KBM-7 (cell line): ENCODE measurements around the gene IGF2BP1.
A peak's percentile ranks its signal among the peaks of the same experiment; 100 is the strongest.

ENCODE experiments used
- DNase-seq: peaks from one replicate; pipeline ENCODE4 v3.0.0-alpha.2; 2015
- in situ Hi-C: fragments of 300-500 bp; cut with MboI; formaldehyde crosslinking; loops from 2 replicates; pipeline ENCODE4 v1.14.3; 2020; ENCODE audit warnings: low sequenced_read_pairs, low pct_unique_long_range_greater_than_20kb, mixed read lengths

The IGF2BP1 gene

DNA sequence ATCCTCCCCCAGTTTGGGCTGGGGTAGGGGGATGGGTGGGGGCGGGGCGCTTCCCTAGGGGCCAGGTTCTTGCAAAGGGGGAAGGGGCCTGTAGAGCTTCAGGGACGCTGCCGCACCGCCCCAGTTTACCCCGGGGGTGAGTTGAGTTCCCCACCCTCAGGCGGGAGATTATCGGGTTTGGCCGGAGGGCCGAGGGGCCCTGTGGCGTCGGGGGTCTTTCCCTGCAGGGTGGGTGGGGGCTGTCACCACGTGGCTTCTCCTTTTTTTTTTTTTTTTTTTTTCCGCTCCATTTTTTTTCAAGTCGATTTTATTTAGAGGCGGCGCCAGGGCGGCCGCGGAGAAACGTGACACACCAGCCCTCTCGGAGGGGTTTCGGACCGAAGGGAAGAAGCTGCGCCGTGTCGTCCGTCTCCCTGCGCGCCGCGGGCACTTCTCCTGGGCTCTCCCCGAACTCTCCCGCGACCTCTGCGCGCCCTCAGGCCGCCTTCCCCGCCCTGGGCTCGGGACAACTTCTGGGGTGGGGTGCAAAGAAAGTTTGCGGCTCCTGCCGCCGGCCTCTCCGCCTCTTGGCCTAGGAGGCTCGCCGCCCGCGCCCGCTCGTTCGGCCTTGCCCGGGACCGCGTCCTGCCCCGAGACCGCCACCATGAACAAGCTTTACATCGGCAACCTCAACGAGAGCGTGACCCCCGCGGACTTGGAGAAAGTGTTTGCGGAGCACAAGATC lies at the start of gene IGF2BP1:
Gene IGF2BP1, plus strand, starts transcription at position 283 of the 724 bp plus-strand sequence. Its CDS starts 361 bp downstream, at position 644.
- peak; percentile 73 for DNase-seq

DNA sequence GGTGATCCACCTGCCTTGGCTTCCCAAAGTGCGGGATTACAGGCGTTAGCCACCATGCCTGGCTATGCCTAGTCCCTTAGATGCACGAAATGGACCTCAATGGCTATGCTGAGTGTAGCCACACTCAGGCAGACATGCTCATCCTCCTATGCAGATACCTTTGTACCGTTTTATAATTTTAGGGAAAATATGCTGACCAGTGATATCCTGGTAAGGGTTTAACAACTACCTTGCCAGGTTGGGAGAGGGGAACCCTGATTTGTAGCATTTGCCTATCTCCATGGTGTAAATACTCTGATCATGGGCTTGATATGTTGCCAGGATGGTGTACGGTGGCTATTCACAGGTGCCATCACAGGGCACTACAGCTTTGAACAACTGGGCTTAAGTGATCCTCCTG lies 45.6 kb upstream of the IGF2BP1 start:
- in situ Hi-C loops = no loop called here
- DNase-seq = no peak

More for the DNA sequence above, at the start of gene IGF2BP1:
- in situ Hi-C loops = no loop called here

DNA sequence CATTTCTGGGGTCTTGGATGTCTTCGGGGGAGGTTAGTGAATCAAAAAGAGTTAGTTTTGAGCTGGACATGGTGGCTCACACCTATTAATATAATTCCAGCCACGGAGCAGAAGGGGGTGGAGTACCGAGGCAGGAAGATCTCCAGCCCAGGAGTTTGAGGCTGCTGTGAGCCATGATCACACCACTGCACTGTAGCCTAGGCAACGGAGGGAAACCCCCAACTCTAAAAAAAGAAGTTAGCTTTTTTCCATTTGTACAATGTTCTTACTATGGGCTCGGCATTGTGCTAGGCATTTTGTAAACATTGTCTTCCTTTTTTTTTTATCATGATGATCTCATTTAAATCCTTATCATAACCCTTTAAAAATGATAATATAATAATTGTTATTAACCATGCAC lies 44.3 kb upstream of the IGF2BP1 start:
- no peak for DNase-seq
- in situ Hi-C loops = no loop called here

DNA sequence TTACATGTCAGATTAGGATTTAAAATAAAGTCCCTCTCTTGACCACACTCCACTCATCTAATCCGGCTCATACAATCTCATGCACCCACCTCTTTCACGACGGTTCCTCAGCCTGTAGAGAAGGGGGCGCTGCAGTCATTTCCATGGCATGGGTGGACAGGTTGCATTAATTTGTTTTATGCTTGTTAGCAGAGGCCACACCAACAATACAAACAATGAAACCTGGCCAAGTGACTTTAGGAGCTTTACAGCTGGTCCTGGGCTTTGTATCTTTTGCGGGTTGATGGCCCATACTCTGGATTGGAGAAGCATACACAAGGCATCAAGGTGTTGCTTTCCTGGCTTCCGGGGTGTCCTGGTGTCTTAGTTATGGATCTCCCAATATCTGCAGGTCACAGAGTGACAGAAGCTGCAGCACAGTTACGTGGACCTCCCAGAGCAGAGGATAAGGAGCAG lies 42.9 kb upstream of the IGF2BP1 start:
- peak; percentile 39 for DNase-seq
- in situ Hi-C loops = no loop called here

DNA sequence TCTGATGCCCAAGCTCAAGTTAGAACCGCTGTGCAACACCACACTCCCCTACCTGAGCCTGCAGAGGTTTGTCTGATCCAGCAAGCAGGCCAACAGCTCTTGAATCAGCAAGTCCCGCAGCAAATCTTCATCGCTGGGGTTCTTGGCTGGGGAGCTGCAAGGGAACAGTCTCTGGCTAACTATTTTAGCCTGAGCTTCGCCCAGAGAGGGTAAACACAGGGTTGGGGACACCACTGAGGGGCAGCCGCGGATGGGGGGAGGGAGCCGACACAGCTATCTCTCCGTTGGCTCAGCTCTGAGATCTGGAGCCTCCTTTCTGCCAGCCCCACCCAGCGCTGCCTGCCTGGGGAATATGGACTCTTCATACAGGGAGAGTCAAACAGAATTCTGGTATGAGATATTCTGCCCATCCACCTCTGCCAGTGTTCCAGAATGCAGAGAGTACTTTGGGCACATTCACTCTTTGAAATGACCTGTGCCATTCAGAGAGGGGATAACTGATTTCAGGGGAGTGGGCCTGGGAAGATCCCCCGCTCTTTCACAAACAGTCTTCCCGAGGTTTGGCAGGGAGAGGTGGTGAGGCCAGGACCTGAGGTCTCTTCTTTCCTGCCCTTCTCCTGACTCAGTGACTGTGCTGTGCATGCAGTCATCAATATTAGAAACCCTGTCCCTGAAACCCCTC lies 36.2 kb upstream of the IGF2BP1 start:
- in situ Hi-C loops = no loop called here
- no peak for DNase-seq

DNA sequence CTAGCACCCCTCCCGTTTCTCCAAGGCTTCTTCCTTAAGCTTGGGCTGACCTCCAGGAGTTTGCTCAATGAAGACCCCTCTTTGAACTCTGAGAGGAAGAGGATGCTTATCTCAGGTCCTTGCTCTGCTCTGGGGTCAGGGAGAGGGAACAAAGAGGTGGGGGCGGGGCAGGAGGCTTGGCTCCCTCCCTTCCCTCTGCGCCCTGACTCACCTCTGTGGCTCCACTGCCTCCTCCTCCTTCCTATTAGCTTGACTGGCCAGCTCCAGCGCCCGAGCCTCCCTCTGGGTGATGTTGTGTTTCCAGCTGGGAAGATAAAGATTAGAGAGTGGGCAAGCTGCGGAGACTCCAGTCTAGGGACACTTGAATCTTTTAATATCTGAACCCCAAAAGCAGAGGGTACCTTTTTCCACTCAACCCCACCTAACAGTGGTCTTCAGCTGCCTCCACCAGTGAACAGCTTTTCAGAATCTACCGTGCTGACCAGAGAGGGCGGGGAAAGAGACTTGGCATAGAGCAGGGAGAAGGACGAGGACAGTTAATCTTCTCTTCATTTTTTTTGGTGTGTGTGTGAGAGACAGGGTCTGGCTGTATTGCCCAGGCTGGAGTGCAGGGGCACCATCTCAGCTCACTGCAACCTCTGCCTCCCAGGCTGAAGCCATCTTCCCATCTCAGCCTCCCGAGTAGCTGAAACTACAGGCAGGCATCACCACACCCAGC lies 35.5 kb upstream of the IGF2BP1 start:
- in situ Hi-C loops = no loop called here
- DNase-seq = no peak

DNA sequence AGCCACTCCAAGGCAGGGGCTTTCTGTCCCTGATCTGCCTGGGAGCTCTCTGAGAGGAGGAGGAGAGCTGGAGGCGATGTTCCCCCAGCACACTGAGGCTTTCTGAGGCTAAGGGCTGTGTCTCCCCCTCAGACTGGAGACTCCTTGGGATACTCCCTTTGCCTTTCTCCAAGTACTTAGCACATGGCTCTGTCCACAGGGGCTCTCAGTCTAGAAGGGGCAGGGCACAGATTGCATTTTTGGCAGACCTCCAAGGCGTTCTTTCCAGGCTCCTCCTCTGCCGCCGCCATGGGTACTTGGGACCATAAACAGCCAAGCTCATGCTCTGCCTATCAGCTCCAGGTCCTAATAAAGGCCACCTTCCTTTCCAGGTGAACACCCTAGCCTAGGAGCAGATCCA lies 27.0 kb upstream of the IGF2BP1 start:
- in situ Hi-C loops = no loop called here
- no peak for DNase-seq

DNA sequence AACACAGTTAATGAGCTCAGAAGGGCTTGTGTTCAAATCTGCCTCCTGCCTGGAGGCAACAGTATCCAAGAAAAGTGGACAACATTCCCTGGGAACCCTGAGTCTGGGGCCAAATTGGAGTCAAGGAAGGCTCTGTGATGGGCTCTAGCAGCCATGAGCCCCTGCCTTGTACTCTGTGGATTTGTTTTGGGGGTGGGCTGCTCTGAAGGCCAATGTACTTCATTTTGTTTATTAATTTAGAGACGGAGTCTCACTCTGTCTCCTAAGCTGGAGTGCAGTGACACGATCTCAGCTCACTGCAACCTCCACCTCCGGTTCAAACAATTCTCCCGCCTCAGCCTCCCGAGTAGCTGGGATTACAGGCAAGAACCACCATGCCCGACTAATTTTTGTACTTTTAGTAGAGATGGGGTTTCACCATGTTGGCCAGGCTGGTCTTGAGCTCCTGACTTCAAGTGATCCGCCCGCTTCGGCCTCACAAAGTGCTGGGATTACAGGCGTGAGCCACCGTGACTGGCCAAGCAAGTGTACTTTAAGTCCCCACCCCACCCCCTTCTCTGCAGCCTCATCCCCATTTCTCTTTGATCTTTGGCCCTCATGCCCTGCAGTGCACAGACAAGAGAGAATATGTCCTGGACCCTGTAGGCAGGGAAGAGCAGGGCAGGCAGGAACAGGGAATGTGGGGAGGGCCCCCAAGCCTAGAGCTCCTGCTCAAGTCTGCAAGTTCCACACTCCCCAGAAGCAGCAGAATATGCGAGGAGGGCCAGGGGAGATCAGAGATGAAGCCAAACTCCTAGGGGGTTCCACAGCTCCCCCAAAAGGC lies 26.1 kb upstream of the IGF2BP1 start:
- in situ Hi-C loops = no loop called here
- DNase-seq = no peak

DNA sequence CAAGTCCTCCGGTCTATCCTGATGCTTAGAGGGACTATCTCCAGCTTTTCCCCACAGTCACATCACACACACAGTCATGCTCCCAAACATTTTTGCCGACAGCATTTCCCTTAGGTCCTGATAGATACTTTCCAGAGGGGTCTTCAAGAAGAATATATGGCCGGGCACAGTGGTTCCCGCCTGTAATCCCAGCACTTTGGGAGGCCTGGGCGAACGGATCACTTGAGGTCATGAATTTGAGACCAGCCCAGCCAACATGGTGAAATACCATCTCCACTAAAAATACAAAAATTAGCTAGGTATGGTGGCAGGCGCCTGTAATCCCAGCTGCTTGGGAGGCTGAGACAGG lies 24.5 kb upstream of the IGF2BP1 start:
- DNase-seq = no peak
- in situ Hi-C loops = no loop called here

DNA sequence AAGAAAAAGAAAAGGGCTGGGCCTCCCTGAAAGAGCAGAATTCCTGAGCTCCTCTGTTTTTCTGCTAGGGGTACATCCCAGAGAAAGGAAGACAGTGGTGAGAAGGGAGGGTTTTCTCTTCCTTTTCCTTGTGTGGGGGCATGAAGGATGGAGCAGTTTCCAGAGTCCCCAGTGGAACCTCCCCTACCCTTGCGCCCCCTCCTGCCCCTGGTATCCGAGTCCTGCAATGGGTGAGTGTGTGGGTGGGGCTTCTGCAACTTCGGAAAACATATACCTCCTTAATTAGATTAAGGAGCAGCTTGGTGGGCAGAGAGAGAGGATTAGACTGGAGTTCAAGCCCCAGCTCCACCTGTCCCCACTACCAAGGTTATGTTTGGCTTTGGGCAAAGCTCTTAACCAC lies 23.4 kb upstream of the IGF2BP1 start:
- no peak for DNase-seq
- in situ Hi-C loops = no loop called here

DNA sequence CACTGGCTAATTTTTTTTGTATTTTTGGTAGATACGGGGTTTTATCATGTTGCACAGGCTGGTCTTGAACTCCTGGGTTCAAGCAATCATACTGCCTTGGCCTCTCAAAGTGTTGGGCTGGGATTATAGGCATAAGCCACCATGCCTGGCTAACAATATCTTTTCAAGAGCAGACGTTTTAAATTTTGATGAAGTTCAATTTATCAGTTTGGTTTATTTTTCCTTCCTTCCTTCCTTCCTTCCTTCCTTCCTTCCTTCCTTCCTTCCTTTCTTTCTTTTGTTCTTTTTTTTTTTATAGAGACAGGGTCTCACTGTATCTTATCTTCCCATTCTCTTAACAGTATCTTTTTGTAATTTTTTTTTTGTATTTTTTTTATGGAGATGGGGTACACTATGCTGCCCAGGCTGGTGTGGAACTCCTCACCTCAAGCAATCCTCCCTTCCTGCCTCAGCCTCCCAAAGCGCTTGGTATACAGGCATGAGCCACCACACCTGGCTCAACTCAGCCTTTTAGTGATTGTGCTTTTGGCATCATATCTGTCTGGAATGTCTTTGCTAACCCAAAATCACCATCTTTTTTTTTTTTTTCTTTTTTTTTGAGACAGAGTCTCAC lies 15.2 kb upstream of the IGF2BP1 start:
- no peak for DNase-seq
- in situ Hi-C loops = no loop called here

DNA sequence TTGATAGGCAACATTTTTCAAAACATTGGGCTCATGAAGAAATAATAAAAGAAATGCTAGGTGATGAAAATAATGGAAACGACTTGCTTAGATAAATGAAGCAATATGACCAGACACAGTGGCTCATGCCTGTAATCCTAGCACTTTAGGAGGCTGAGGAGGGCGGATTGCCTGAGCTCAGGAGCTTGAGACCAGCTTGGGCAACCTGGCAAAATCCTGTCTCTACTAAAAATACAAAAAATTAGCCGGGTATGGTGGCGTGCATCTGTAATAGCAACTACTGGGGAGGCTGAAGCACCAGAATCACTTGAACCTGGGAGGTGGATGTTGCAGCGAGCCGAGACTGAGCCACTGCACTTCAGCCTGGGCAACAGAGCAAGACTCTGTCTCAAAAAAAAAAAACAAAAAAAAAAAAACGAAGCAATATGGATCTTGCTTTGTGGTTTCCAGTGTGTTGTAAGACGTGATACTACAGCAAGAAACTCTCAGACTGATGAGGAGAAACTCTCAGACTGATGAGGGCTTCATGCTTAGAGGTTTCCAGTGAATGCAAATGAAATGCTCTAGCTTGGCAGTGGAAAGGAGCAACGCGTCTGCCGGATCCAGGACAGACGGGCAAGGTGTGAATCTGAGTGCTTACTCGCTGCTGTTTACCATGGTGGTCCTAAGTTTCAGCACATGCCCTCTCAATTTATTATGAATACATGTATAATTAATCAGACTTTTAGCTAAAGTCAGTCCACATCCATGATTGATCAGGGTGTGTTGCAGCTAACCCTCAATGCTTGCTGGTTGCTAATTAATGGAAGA lies 11.5 kb upstream of the IGF2BP1 start:
- DNase-seq = no peak
- in situ Hi-C loops = no loop called here

DNA sequence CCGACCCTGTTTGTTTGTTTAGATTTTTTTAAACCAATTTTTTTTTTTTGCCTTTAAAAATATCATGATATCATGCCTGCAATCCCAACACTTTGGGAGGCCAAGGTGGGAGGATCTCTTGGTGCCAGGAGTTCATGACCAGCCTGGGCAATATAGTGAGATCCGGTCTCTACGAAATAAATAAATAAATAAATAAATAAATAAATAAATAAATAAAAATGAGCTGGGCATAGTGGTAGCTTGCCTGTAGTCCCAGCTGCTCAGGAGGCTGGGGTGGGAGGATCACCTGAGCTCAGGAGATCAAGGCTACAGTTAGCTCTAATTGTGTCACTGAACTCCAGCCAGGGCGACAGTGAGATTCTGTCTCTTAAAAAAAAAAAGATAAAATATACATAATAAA lies 8.1 kb upstream of the IGF2BP1 start:
- DNase-seq = no peak
- in situ Hi-C loops = no loop called here

DNA sequence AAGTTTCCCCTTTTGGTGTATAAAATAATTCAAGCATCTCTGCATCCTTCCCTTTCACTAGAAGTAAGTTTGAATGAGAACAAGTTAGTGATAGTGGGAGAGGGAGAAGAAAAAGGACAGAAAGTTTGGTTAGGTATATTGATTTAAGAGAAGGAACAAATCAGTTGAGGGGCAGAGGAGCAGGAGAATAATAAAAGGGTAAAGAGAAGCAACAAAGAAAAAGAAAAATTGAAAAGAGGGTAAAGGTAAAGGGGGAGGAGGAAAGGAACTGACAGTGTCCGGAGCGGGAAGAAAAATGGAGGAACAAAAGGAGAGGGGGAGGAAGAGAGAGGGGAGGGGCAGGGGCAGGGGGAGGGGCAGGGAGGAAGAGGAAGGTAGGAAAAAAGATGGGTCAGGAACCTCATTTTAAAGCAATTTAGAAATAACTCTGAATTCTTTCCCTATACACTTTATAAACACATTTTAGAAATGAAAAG lies 6.3 kb upstream of the IGF2BP1 start:
- in situ Hi-C loops = no loop called here
- DNase-seq = no peak

DNA sequence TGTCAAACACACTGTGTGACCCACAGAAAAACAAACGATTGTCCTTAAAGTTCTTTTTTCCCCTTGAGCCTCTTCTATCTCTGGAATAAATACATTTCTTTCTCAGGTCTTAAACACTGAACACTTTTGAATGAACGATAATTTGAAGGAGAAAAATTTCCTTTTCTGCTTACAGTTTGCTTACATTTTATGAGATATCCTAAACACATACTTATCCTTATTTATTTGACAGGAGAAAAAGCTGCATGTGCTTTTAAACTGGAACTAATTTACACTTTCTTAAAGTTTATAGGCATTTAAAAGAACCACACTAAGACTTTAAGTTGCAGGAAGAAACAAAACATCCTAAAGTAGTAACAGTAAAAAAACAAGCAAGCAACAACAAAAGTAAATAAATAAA lies 4.7 kb upstream of the IGF2BP1 start:
- in situ Hi-C loops = no loop called here
- DNase-seq = peak; percentile 36

DNA sequence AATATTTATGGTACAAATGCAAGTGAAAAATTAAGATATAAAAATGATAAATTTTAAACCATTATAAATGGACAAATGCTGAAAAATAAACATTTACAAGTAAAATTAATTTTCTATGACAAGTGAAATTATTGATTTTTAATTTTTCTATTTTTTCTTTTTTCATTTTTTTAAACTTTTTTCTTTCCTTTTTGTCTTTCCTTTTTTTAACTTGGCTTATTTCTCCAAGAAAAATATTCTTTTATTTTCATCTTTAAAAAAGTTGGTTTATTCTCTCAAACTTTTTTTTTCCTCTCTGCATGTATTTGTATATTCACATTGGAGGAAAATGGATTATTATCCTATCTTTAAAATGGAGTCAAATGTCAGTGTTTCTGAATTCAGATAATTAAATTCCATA lies 3.9 kb upstream of the IGF2BP1 start:
- DNase-seq = no peak
- in situ Hi-C loops = no loop called here

DNA sequence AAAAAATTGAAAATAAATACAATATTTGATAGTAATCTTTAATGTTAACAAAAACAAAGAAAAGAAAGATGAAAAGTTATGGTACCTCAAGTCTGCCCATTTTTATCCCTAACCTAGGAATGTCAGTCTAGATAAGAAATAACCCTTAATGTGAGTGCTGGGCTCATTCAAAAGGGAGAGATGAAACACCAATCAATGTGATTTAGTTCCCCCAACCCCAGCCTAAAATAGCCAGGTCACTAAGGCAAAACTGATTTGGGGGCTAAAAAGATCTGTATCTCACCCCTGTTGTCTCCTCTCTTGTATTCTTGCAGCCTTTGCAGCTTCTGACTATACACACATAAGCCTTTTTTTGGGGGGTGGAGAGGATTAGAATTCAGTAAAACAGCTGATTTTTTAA lies 3.2 kb upstream of the IGF2BP1 start:
- in situ Hi-C loops = no loop called here
- no peak for DNase-seq
